K562 (cell line): Measurements from ENCODE around the gene VSIG10. TPM values are rescaled to one million over a fixed set of nuclear protein-coding genes. Genes with fewer than 3 reads are reported as not detected.
A peak's percentile ranks its signal among the peaks of the same experiment; 100 is the strongest.

ENCODE experiments used
- ATAC-seq: fragments of 200-7000 bp; cut with Tn5 transposase; 3 replicates; pipeline ENCODE4 v1.9.1; 2020; ENCODE audit warnings: moderate library complexity
- BruUV-seq: library from RNA; stranded (reverse); fragments of 400-500 nt; replicated peaks from 2 replicates; lab custom pipeline; 2021; lab: Mats Ljungman, UMichigan
- CTCF ChIA-PET: fragments of 300-600 bp; formaldehyde crosslinking; extraction: SDS; loops from one replicate; lab custom pipeline; 2021; ENCODE audit warnings: low intra/inter-chr PET ratio; lab: Yijun Ruan, JAX
- POLR2A ChIA-PET: fragments of 300-600, 350-650 bp; sonication (Branson Sonifier 250); formaldehyde crosslinking; extraction: SDS; loops from one replicate; lab custom pipeline; 2021; ENCODE audit warnings: antibody characterized with exemption, inconsistent platforms; lab: Yijun Ruan, JAX
- DNase-seq, 4 experiments: peaks; one replicate each; pipeline versions ENCODE4 v3.0.0 to v3.0.0-alpha.2; 2011 to 2018; ENCODE audit warnings: low spot score in 3 of 4, mixed read lengths in 3 of 4; ENCODE audit errors: extremely low read depth in 1 of 4
- FAIRE-seq: peaks from 2 replicates; lab custom pipeline; 2011; peaks lifted over from hg19 to GRCh38; lab: Jason Lieb, UNC
- H2AFZ ChIP-seq: 2 replicates; pipeline ENCODE4 v1.6.0; 2011; ENCODE audit warnings: low read depth, low read length, control low read depth, inconsistent platforms
- H3K27ac ChIP-seq: fragments of 200-600 bp; 3 replicates; pipeline ENCODE4 v1.8.0; 2011; ENCODE audit warnings: low read depth, mild to moderate bottlenecking, control low read depth, inconsistent platforms, low read length, moderate library complexity, mixed read lengths; ENCODE audit errors: extremely low read depth
- H3K27me3 ChIP-seq, 2 experiments: fragments of 300-600 bp in 1 of 2; 2 replicates in 1 of 2; 3 replicates in 1 of 2; pipeline versions ENCODE4 v1.6.0 to v1.8.0; 2011; ENCODE audit warnings: inconsistent platforms in 2 of 2, low read length in 2 of 2, mild to moderate bottlenecking in 1 of 2, mixed read lengths in 1 of 2, moderate library complexity in 1 of 2; ENCODE audit not compliant: control insufficient read depth in 2 of 2, insufficient read depth in 2 of 2
- H3K36me3 ChIP-seq: fragments of 300-600 bp; 3 replicates; pipeline ENCODE4 v1.8.0; 2011; ENCODE audit warnings: mild to moderate bottlenecking, low read length, inconsistent platforms; ENCODE audit not compliant: control insufficient read depth, insufficient read depth
- H3K4me1 ChIP-seq, 2 experiments: fragments of 200-600 bp in 1 of 2; replicated peaks in 1 of 2; 2 replicates in 1 of 2; 3 replicates in 1 of 2; pipeline versions ENCODE4 v1.5.1 to v1.8.0; 2011; ENCODE audit warnings: inconsistent platforms in 2 of 2, low read length in 2 of 2, mild to moderate bottlenecking in 1 of 2, mixed read lengths in 1 of 2, moderate library complexity in 1 of 2; ENCODE audit not compliant: control insufficient read depth in 2 of 2, insufficient read depth in 2 of 2
- H3K4me2 ChIP-seq: 2 replicates; pipeline ENCODE4 v1.6.1; 2011; ENCODE audit warnings: low read length, control low read depth, inconsistent platforms, mixed read lengths; ENCODE audit not compliant: insufficient read depth
- H3K4me3 ChIP-seq: fragments of 200-600 bp; sonication (generic), shearing (Covaris generic); 2 replicates; pipeline ENCODE4 v1.5.1; 2016; ENCODE audit warnings: control low read depth, inconsistent platforms
- H3K79me2 ChIP-seq: fragments of 200-600 bp; 3 replicates; pipeline ENCODE4 v1.8.0; 2011; ENCODE audit warnings: low read length, inconsistent platforms; ENCODE audit not compliant: control insufficient read depth, insufficient read depth
- H3K9ac ChIP-seq, 2 experiments: 2 replicates each; pipeline versions ENCODE4 v1.6.0 to v1.6.1; 2011; ENCODE audit warnings: low read depth in 2 of 2, low read length in 2 of 2, control low read depth in 1 of 2, inconsistent platforms in 1 of 2, mild to moderate bottlenecking in 1 of 2, mixed read lengths in 1 of 2; ENCODE audit not compliant: insufficient read depth in 1 of 2
- H3K9me1 ChIP-seq: one replicate; pipeline ENCODE4 v1.6.0; 2011; ENCODE audit warnings: inconsistent platforms, mild to moderate bottlenecking, low read length, moderate library complexity; ENCODE audit not compliant: control insufficient read depth, insufficient read depth
- H3K9me3 ChIP-seq: replicated peaks from 2 replicates; pipeline ENCODE4 v1.5.1; 2011; ENCODE audit warnings: low read depth, low read length, inconsistent platforms; ENCODE audit not compliant: control insufficient read depth, insufficient read depth
- H4K20me1 ChIP-seq: replicated peaks from 2 replicates; pipeline ENCODE4 v1.6.1; 2011; ENCODE audit warnings: low read length, inconsistent platforms, mixed read lengths; ENCODE audit not compliant: control insufficient read depth, insufficient read depth
- ARID1B ChIP-seq: fragments of 450-650 bp; IDR thresholded peaks from 2 replicates; pipeline ENCODE4 v1.6.1; 2016; ENCODE audit warnings: antibody characterized with exemption, mild to moderate bottlenecking, inconsistent platforms
- C11orf30 ChIP-seq: fragments of 450-650 bp; IDR thresholded peaks from 2 replicates; pipeline ENCODE4 v1.6.1; 2016; ENCODE audit warnings: low read depth, mild to moderate bottlenecking
- CBX2 ChIP-seq: fragments of 200-600 bp; sonication (generic); IDR thresholded peaks from one replicate; pipeline ENCODE4 v1.6.1; 2012; ENCODE audit warnings: mild to moderate bottlenecking, low read length, inconsistent platforms; ENCODE audit not compliant: insufficient read depth, poor library complexity, severe bottlenecking
- CEBPB ChIP-seq: fragments of 450-650 bp; IDR thresholded peaks from 2 replicates; pipeline ENCODE4 v1.6.1; 2016; ENCODE audit warnings: missing genetic modification characterization, missing compliant biosample characterization
- DMBX1 ChIP-seq: fragments of 250-450 bp; sonication (Bioruptor Pico); IDR thresholded peaks from 2 replicates; pipeline ENCODE4 v1.8.0; 2022; ENCODE audit warnings: inconsistent platforms, mild to moderate bottlenecking, moderate library complexity, borderline replicate concordance
- E2F1 ChIP-seq: sonication (generic); formaldehyde crosslinking; IDR thresholded peaks from 2 replicates; pipeline ENCODE4 v1.8.1; 2023; ENCODE audit warnings: mild to moderate bottlenecking, missing genetic modification reagents, moderate library complexity
- EP300 ChIP-seq: IDR thresholded peaks from 2 replicates; pipeline ENCODE4 v1.6.1; 2012; ENCODE audit warnings: low read length, improper control_type of control experiment
- ETV6 ChIP-seq, 3 experiments: fragments of 150-350 bp in 1 of 3; sonication (generic) in 1 of 3; formaldehyde crosslinking in 1 of 3; IDR thresholded peaks; 2 replicates each; pipeline versions ENCODE4 v1.6.1 to v1.8.0; 2014 to 2022; ENCODE audit warnings: borderline replicate concordance in 2 of 3, low read depth in 2 of 3, antibody characterized with exemption in 1 of 3, low read length in 1 of 3, mild to moderate bottlenecking in 1 of 3, missing genetic modification reagents in 1 of 3
- KDM2B ChIP-seq: fragments of 250-450 bp; sonication (Bioruptor Pico); IDR thresholded peaks from 2 replicates; pipeline ENCODE4 v1.8.0; 2021; ENCODE audit warnings: mild to moderate bottlenecking, moderate library complexity
- MTA1 ChIP-seq: fragments of 450-650 bp; IDR thresholded peaks from 2 replicates; pipeline ENCODE4 v1.6.1; 2017; ENCODE audit warnings: borderline replicate concordance
- POU5F1 ChIP-seq: fragments of 150-350 bp; IDR thresholded peaks from 2 replicates; pipeline ENCODE4 v1.6.1; 2014; ENCODE audit warnings: borderline replicate concordance, low read length, low read depth, mild to moderate bottlenecking; ENCODE audit not compliant: partially characterized antibody
- RCOR1 ChIP-seq, 2 experiments: IDR thresholded peaks; 2 replicates each; pipeline ENCODE4 v1.6.1; 2012; ENCODE audit warnings: low read depth in 2 of 2, low read length in 2 of 2, borderline replicate concordance in 1 of 2, improper control_type of control experiment in 1 of 2
- SMARCA4 ChIP-seq: fragments of 450-650 bp; IDR thresholded peaks from 2 replicates; pipeline ENCODE4 v1.6.1; 2016
- SPI1 ChIP-seq: IDR thresholded peaks from 2 replicates; pipeline ENCODE4 v1.6.1; 2011; ENCODE audit warnings: low read depth, low read length, control low read depth, borderline replicate concordance
- TRIM24 ChIP-seq, 2 experiments: fragments of 450-650 bp; IDR thresholded peaks; 2 replicates each; pipeline ENCODE4 v1.6.1; 2016
- ZKSCAN3 ChIP-seq: fragments of 250-450 bp; sonication (Bioruptor Pico); IDR thresholded peaks from 2 replicates; pipeline ENCODE4 v1.4.0; 2020
- ZNF143 ChIP-seq: sonication (generic); formaldehyde crosslinking; IDR thresholded peaks from 2 replicates; pipeline ENCODE4 v1.9.0; 2022; ENCODE audit warnings: mild to moderate bottlenecking, missing genetic modification reagents
- ZNF316 ChIP-seq: fragments of 450-650 bp; IDR thresholded peaks from 2 replicates; pipeline ENCODE4 v1.6.1; 2016
- WGBS: fragments of 100-300 bp; shearing (Covaris generic); methylation state at CpG from one replicate; pipeline ENCODE4 v1.1.6; 2016; ENCODE audit warnings: low coverage, mixed read lengths; ENCODE audit not compliant: insufficient coverage; ENCODE audit errors: missing lambda C conversion rate; 5-methylcytosine and 5-hydroxymethylcytosine counted together
- in situ Hi-C: fragments of 300-500 bp; cut with MboI; formaldehyde crosslinking; loops from 4 replicates; pipeline ENCODE4 v1.15.0; 2018; ENCODE audit warnings: inconsistent platforms, mixed read lengths
- intact Hi-C: fragments of 100-400 bp; cut with micrococcal nuclease; formaldehyde crosslinking; loops from 2 replicates; pipeline ENCODE4 v1.14.2; 2022
- polyA plus RNA-seq, 8 experiments: library from polyadenylated mRNA; depleted of rRNA in 4 of 8; stranded (reverse) in 5 of 8; unstranded in 3 of 8; fragments of >200 nt; fragmentation: Nextera tagmentation in 2 of 8; fragmentation: Illumina TruSeq in 1 of 8; extraction: Ambion mirVana in 2 of 8; extraction: Trizol in 1 of 8; gene quantifications; 2 replicates each; pipeline versions ENCODE4 v1.2.1 to v1.2.3, GENCODE V29; 2011 to 2014; ENCODE audit warnings: inconsistent platforms in 1 of 8, missing spikeins in 1 of 8
- total RNA-seq, 7 experiments: library from RNA; depleted of rRNA in 6 of 7; stranded (reverse); fragments of >200 nt in 6 of 7; fragmentation: Illumina TruSeq in 2 of 7; extraction: Trizol in 2 of 7; gene quantifications; 2 replicates each; pipeline versions ENCODE4 v1.2.1 to v1.2.3, GENCODE V29; 2011 to 2021; ENCODE audit warnings: low replicate concordance in 1 of 7

VSIG10 gene
- total and polyA plus RNA-seq, 9 of the 15 experiments (the other 6 are each of a cell fraction or from before 2014, with no cell fraction given) = 4.1 to 8.8 (median 4.7) TPM

DNA sequence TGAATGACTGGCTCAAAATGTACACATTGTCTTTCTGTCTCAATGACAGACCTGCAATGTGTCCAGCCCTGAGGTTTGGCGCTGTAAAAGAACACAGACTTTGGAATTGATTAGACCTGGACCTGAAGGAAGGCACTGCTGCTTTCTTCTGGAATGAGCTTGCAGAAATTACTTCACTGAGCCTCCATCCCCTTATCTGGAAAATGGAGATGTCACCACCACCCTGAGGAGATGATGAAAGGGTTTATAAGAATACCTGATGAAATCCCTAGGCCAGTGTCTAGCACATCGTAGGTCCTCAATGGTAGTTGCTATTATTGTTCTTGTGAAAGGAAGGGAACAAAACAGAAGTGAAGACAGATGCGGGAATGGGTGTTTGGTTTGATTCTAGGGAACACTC lies 33.2 kb downstream of the VSIG10 start:
- Histone ChIP-seq H3K9me3 (no peaks in the 10 kb centered on the region), H3K36me3 (no peaks in the 10 kb centered on the region), H3K27ac (no peak overlapping the region), H3K79me2 (no peaks in the 10 kb centered on the region), H3K4me3 (no peak overlapping the region), H4K20me1 (no peaks in the 10 kb centered on the region; the same call in 1 of the 2 replicates), H3K4me1 (peaks cover 0 to under 1% of the 10 kb centered on the region in 2 experiments; a peak in 1 of 5 replicates), H3K9ac (no peak overlapping the region), H3K9me1 (no peaks in the 10 kb centered on the region), H3K27me3 (peaks cover 10 to 32% of the 10 kb centered on the region in 2 experiments), H2AFZ (no peak overlapping the region), H3K4me2 (no peak overlapping the region)
- DNase-seq (no peak), FAIRE-seq (peak; percentile 15), ATAC-seq (peak; percentile 71)
- ChIA-PET POLR2A (interaction anchor here (0.6 to 1.0 kb wide), 4 partner anchors 11 to 1271 kb away, joined by 3 to 5 read pairs (median 4); no protein-coding TSS in a partner anchor), CTCF (no interaction called here)
- intact Hi-C loops = no loop called here
- 5% methylated on average over 3 of the region's 3 CpGs for WGBS
- no TSS peak for BruUV-seq
- in situ Hi-C loops = no loop called here
- TF ChIP-seq DMBX1 (CRISPR knock-in tag) (no peak), ARID1B (peak; percentile 20; the same call in 1 of the 2 replicates), E2F1 (no peak), RCOR1 (IDR thresholded peaks at IDR 0.05; ENCODE audit: borderline replicate concordance in 1 of 2, low read depth in 2 of 2, low read length in 2 of 2) (peak in 1 of 2 experiments; percentile 76; a peak in 1 of 4 replicates), ZNF316 (peak; percentile 4; the same call in 1 of the 2 replicates), ZNF143 (CRISPR knock-in tag) (no peak), TRIM24 (IDR thresholded peaks at IDR 0.05) (peak; percentile 81 to 91; a peak in 2 of 4 replicates), CBX2 (no peak), POU5F1 (no peak), ZKSCAN3 (no peak), KDM2B (no peak), MTA1 (no peak), SMARCA4 (peak; percentile 13; the same call in 1 of the 2 replicates), ETV6 (IDR thresholded peaks at IDR 0.05; ENCODE audit: borderline replicate concordance in 1 of 2, low read depth in 2 of 2, low read length in 1 of 2) (no peak), ETV6 (CRISPR knock-in tag; IDR thresholded peaks at IDR 0.05; ENCODE audit: borderline replicate concordance) (no peak), CEBPB (tag) (peak; percentile 63; the same call in 1 of the 2 replicates), C11orf30 (peak; percentile 69; the same call in 1 of the 2 replicates), SPI1 (no peak), EP300 (peak; percentile 26; the same call in 1 of the 2 replicates)
